Activated gamma-delta T cell treated with anti-CD3 and anti-CD28 coated beads, Interleukin-2, amount 50 U/mL, for 16 hours (primary cell): ENCODE data around the gene CAMSAP3.
"Not testable (repeated sequence)": the region's sequence is repeated elsewhere in the genome, so short reads cannot be mapped to it uniquely, and the experiment has no call there.

Experiments used
- DNase-seq: peaks from one replicate; pipeline ENCODE4 v3.0.0-alpha.2; 2020; ENCODE audit warnings: low read depth

CAMSAP3 gene

GRCh38 chr19:7575434-7576040 is 20.1 kb upstream of the CAMSAP3 start:
- DNase-seq: no peak

- DNase-seq: not testable (repeated sequence)
Observed at GRCh38 chr19:7577422-7577821, 18.2 kb upstream of the CAMSAP3 start.

DNA sequence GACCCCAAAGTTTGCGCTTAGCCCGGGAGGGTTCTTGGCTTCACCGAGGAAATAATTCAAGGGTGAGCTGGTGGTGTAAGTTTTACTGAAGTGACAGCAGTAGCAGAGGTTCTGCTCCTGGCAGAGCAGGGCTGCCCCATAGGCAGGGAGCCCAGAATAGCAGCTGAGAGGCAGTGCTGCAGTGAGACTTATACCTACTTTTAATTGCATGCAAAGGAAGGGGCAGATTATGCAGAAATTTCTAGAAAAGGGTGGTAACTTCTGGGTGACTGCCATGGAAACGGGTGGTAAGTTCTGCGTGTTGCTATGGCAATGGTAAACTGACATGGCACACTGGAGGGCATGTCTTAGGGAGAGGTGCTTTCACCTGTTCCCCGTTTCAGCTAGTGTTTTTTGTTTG is 17.5 kb upstream of the CAMSAP3 start:
- DNase-seq: no peak

DNA sequence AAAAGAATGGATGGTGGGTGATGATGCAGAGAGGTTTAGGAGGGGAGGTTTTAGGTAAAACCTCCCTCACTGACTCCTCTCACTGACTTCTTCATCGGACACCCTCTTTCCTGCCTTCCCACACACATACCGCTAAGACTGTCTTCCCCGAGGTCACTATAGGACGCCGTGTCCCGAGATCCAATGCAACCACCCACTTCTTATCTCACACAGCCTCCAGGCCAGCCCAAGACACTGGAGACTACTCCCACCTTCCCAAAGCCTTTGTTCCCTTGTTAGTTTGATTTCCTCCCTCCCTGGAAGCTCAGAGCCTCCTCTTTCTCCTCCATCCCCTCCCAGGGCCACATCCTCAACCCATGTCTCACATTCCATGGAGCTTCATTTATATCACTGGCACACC is 16.5 kb upstream of the CAMSAP3 start:
- no peak for DNase-seq

GRCh38 chr19:7582446-7582845 is 13.2 kb upstream of the CAMSAP3 start:
- DNase-seq: no peak

- no peak for DNase-seq
Observed at GRCh38 chr19:7589822-7590221, 5.8 kb upstream of the CAMSAP3 start.

- DNase-seq: no peak
Observed at GRCh38 chr19:7590256-7590655, 5.4 kb upstream of the CAMSAP3 start.

- DNase-seq: no peak
Observed at GRCh38 chr19:7596211-7596937, 711 bp downstream of the CAMSAP3 start.

- no peak for DNase-seq
Observed at GRCh38 chr19:7597689-7598088, 2.0 kb downstream of the CAMSAP3 start.

GRCh38 chr19:7598180-7598579 is 2.5 kb downstream of the CAMSAP3 start:
- no peak for DNase-seq

DNA sequence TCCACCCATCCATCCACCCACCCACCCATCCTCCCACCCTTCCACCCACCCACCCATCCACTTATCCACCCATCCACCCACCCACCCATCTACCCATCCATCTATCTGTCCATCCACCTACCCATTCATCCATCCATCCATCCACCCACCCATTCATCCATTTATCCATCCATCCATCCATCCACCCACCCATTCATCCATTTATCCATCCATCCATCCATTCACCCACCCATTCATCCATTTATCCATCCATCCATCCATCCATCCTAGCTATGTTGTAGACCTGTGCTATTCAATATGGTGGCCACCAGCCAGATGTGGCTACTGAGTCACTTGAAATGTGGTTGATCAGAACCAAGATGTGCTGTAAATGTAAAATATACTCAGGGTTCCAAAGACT is 5.1 kb downstream of the CAMSAP3 start:
- no peak for DNase-seq

DNA sequence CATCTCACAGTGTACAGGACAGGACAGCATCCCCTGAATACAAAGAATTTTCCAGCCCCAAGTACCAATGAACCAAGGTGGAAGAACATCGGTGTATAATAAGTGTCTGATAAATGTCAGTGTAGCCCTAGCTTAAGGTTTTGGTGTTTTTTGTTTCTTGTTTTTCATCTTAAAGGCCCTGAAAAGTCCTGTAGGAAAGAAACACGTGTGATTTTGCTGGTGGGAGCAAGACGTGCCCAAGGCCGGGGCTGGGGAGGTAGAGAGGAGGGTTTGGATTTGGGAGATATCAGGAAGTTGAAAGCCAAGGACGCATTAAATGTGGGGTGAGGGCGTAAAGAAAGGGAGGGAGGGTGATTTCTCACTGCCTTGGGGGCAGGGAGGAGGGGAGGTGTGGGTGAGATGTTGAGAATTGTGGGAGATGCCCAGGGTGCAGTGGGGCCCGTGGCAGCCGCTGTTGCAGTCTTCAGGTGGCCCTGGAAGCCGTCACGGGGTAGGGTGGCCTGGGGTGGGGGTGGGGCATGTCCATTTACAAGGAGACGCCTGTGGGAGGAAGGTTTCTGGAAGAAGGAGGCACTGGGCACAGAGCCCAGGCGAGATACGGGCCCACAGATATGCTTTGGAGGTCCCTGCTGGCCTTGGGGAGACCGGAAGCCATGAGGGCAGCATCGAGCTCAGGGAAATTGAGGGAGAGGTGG is 6.7 kb downstream of the CAMSAP3 start:
- no peak for DNase-seq

DNA sequence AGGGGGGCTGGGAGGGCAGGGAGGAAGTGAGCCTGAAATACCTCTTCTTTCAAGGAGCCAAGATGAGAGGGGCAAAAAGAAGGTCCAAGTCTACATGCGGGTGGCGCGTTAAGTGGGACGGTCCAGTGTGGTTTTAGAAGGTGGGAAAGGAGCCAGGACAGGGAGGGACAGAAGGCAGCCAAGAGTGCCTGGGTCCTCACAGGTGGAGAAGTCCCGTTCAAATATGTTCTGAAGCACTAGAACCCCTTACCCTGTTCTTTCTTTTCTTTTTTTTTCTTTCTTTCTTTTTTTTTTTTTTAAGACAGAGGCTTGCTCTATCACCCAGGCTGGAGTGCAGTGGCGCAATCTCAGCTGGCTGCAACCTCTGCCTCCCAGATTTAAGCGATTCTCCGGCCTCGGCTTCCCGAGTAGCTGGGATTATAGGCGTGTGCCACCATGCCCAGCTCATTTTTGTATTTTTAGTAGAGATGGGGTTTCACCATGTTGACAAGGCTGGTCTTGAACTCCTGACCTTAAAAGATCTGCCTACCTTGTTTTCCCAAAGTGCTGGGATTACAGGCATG is 7.4 kb downstream of the CAMSAP3 start:
- no peak for DNase-seq

GRCh38 chr19:7603919-7604318 is 8.3 kb downstream of the CAMSAP3 start:
- DNase-seq: no peak

DNA sequence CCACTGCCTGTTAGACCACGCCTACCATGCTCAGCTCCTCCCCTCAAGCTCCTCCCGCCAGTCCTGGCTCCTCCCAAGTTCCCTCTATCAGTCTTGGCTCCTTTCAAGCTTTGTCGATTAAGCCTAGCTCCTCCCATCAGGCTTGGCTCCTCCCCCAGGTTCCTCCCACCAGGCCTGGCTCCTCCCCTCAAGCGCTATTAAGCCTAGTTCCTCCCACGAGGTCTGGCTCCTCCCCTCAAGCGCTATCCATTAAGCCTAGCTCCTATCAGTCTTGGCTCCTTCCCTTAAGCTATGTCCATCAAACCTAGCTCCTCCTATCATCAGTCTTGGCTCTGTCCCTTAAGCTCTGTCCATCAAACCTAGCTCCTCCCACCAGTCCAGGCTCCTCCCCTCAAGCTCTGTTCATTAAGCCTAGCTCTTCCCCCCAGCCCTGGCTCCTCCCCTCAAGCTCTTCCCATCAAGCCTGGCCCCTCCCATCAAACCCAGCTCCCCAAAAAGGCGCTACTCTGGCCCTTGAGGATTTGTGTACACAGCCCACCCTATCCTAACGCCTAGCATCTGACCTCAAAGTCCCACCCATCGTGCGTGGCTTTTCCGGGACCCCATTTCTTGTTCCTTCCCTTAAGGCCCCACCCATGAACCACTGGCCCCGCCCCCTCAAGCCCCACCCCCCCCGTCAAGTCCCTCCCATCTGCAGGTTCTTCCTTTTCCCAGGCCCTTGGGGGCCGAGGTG is 10.0 kb downstream of the CAMSAP3 start:
- no peak for DNase-seq

- DNase-seq: no peak
Observed at GRCh38 chr19:7606289-7606688, 10.6 kb downstream of the CAMSAP3 start.

DNA sequence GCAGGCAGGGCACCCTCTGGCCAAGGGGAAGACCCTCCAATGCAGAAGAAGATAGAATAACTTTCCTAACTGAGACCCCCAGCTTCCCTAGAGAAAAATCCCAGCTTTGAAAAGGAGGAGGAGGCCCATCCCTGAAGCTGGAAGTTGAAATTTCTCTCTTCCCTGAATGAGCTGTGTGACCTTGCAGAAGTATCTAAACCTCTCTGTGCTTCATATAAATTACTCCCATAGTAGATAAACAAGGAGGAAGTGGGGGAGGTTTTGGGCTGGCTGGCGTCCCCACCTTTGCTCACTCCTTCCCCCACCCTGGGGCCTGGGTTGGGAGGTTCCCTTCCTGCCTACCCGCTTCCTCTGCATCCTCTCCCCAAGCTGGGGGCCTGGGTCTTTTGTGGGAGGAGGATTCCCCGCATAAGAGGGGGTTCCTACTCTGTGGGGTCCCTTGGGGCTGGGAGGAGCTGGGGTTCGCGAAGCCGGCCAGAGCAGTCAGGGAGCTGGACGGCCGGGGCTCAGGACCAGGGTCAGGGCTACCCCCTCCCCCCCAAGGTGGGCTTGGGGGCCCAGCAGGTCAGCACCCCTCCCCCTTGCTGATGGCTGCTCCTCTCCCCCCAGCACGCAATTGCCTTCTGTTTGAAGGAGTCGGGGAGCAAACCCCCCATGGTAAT is 11.7 kb downstream of the CAMSAP3 start:
- DNase-seq: no peak

- no peak for DNase-seq
Observed at GRCh38 chr19:7607874-7608560, 12.4 kb downstream of the CAMSAP3 start.

GRCh38 chr19:7610491-7611240 is 15.0 kb downstream of the CAMSAP3 start:
- no peak for DNase-seq

DNA sequence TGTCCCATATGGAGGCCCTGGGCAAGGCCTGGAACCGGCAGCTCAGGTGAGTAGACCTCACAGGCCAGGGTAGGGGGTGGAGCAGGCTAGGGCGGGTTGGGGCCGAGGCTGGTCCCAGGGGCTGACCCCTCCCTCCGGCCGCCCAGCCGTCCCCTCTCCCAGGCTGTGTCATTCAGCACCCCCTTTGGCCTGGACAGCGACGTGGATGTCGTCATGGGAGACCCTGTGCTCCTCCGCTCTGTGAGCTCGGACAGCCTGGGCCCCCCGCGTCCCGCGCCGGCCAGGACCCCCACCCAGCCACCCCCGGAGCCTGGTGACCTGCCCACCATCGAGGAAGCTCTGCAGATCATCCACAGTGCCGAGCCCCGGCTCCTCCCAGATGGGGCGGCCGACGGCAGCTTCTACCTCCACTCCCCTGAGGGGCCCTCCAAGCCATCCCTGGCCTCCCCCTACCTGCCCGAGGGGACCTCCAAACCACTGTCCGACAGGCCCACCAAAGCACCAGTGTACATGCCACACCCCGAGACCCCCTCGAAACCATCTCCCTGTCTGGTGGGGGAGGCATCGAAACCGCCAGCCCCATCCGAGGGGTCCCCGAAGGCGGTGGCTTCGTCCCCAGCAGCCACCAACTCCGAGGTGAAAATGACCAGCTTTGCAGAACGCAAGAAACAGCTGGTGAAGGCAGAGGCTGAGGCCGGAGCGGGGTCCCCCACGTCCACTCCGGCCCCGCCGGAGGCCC is 16.0 kb downstream of the CAMSAP3 start:
- DNase-seq: no peak
